Measurements from ENCODE around the gene ACCSL.
A peak's percentile ranks its signal among the peaks of the same experiment; 100 is the strongest.

The ACCSL gene

DNA sequence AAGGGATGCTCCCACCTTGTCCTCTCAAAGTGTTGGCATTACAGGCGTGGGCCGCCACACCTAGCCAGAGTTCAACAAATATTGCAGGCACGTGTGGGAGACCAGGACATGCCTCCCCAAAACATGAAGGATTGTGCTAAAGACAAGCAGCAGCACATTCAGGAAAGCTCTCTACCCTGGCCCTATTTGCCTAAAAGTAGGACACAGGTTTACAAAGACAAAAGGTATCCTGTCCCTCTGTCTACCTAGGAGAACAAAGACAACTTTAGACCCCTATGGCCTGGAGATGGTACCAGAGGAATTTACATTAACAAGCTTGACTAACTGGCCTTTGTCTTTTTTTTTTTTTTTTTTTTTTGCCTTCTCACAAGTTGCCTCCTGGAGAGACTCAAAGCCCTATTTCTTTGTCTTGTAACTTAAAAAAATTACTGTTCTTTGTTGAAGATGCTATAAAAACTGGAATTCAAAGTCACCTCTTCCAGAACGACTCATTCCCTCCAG lies 17.4 kb downstream of the ACCSL start:
- FAIRE-seq, result no peak

DNA sequence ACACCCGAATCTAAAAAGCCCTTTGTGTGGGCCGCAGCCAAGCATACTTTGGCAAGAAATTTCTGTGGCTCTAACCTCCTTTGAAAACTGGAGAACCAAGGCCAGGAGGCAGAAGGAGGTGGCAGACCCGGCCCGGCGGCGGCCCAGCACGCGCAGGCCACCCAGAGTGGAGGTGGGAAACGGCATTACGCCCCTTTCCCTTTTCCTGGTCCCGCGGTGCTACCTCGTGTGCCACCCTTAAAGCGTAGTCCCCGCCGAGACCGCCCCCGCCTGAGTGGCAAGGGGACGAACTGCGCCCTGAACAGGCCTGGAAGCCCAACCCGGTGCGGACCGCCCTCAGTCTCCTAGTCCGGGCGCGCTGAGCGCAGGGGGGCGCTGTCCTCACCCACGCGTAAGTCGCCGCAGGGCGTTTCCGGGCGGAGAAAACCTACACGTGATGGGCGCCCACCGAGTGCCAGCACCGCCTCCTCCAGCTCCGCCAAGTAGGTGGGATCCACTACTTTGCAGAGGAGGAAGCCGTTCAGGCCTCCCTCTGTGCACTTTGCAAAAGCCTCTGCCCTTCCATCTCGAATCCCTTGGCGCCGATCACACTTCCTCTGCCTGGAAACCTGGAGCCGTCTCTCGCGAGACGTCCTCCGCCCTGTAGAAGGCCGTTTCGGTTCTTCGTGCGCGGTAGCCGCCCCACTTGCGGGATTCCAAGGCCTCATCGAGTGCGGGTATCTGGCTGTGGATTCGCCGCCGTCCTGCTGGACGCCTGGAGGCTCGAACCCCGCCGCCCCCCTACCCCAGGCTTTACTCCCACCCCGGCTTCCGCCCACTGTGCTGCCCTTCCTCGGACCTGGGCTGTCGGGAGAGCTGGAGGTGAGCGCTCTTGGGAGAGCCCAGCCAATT lies 18.3 kb downstream of the ACCSL start, which contains the start of gene ACCS:
Gene ACCS, plus strand, starts transcription at position 430 of the 891 bp plus-strand sequence. CDS start 1,358 bp downstream, outside the sequence.
- FAIRE-seq, result no peak

DNA sequence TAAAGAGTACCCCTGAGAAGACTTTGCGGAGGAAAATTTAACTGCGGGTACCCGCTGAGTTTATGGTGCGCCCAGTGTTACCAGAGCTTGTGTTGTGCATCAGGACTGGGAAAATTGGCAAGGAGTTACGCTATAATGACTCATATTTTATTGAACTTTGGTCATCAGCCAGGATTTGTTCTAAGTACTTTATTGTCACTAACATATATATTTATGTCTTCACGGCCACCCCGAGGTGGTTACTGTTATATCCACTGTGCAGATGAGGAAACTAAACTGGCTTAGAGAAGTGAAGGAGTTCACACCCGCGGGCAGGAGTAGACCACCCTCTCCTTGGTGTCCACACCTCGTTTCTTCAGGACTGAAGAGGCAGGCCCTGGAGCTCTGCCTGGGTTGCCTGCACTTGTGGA lies 19.0 kb downstream of the ACCSL start:
- FAIRE-seq, result no peak

DNA sequence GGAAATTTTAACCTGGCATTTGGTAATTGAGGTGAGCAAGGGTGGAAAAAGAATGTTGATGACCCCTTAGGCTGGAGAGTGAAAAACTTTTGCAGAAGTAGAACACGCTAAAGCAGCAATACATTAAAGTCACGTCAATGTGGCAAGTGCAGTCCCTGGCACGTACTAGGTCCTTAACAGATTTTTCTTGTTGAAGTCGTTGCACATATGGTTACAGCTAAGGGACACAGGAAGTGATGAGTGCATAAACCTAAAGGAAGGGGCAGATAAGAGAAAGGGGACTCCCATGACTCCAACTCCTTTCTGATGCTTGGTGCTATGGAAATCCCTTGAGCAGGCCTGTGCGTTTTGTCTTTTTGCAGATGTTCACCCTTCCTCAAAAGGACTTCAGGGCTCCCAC lies 19.5 kb downstream of the ACCSL start:
- no peak for FAIRE-seq

DNA sequence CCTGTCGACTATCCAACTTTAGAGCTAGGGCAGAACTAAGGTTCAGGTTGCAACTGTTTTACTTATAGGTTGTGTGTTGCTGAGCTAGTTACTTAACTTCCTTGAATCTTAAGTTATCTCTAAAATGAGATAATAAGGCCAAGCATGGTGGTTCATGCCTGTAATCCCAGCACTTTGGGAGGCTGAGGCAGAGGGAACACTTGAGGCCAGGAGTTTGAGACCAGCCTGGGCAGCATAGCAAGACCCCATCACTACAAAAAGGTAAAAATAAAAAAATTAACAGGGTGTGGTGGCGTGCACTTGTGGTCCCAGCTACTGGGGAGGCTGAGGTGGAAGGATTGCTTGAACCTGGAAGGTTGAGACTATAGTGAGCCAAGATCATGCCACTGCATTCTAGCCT lies 20.4 kb downstream of the ACCSL start:
- no peak for FAIRE-seq

DNA sequence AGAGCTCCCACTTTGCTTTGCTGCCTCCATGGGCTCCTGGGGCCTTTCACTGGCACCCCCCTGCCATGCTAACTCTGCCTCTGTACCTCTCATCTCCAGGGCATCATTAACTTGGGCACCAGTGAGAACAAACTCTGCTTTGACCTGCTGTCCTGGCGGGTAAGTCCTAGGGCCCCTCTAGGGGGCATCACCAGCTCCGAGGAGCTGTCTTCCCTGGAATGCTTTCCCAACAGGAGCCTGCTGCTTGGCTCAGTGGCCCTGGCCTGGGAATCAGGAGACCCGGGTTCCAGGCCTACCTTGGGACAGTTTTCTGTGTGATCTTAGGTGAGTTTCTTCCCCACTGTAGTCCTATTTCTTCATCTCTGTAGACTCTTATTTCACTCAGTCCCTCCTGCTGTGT lies 23.4 kb downstream of the ACCSL start:
- no peak for FAIRE-seq

DNA sequence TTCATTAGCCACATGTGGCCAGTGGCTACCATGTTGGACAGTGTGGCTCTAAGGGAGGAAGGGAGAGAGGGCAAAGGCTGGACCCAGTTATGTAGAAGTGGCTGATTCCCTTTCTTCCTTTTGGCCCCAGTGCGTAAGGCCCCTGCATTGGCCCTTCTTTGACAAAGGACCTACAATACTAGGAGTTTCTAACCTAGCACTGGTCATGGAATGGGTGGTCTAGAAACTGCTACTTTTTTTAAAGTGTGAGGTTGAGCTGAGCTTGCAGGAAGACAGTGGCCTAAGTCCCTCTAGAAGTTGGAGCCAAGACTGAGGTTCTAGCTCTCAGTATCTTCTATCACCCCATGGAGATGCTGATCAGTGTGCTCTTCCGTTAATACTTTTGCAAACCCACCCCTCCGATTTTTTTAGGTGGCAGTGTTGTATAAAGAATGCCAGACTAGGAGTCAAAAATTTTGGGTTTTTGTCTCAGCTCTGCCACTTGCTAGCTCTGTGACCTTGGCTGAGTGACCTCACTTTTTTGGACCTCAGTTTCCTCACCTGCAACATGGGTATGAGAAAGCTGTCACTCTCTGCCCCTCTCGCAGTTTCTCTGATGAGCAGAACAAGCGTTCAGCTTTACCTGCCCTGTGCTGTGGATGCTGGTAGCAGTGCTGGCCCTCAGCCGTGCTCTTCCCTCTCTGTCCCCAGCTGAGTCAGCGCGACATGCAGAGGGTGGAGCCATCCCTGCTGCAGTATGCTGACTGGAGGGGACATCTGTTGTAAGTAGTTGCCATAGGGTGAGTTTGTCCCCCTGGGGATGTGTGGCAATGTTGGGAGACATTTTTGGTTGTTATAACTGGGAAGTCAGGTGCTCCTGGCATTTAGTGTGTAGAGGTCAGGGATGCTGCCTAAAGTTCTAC lies 25.2 kb downstream of the ACCSL start:
- no peak for FAIRE-seq

DNA sequence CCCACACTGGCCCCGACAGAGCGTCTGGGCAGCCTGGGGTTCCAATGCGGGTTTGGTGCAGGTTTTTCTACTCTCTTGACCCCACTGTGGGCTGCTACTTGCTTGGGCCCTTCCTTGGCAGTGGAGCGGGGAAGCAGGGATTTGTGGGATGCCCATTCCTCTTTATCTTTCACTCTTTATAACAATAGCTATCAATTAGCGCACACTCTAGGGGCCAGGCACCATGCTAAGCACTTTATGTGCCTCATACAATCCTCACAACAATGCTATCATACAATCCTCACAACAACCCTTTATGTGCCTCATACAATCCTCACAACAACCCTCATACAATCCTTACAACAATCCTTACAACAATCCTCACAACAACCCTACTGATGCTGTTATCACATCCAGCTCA lies 31.0 kb downstream of the ACCSL start:
- FAIRE-seq, result no peak

DNA sequence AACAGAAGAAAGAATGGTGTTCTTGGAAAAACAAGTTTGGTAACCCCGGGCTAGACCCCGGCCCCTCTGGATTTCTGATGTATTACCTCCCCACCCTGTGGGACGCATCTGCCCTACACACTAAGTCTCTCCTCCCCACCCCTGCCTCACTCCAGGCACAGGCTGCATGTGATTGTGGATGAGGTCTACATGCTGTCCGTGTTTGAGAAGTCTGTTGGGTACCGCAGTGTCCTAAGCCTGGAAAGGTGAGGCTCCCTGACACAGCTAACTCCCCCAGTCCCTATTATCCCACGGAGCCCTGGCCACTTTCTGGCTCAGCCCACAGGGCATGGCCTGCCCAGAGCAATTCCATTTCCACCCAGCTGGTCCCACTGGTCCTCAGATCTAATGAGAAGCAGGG lies 31.6 kb downstream of the ACCSL start:
- no peak for FAIRE-seq

DNA sequence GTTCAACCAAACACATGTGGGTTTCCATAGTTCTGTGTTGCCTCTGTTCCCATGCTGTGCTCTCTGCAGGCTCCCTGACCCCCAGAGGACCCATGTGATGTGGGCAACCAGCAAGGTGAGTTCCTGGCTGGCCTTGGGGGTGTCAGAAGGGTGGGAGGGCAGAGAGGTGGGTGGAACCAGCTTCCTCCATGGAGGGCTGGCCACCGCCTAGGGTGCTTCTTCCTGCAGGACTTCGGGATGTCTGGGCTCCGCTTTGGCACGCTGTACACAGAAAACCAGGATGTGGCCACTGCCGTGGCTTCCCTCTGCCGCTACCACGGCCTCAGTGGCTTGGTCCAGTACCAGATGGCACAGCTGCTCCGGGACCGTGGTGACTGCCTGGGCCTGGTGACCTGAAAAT lies 33.2 kb downstream of the ACCSL start:
- FAIRE-seq, result no peak

DNA sequence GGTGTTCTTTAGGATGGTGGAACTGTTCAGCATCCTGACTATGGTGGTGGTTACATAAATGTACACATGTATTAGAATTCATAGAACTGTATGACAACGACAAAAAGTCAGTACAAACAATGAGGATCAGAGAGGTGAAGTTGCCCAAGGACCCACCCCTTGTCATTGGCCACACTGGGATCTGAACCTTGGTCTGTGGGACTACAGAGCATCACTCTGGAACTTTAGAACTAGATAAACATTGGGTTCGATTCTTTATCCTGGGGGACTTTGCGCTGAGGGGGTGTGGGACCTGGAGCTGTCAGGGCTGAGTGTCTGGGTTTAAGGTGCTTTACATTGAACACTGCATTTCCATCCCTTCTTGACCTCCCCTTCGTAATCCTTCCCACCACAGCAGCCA lies 34.9 kb downstream of the ACCSL start:
- no peak for FAIRE-seq

DNA sequence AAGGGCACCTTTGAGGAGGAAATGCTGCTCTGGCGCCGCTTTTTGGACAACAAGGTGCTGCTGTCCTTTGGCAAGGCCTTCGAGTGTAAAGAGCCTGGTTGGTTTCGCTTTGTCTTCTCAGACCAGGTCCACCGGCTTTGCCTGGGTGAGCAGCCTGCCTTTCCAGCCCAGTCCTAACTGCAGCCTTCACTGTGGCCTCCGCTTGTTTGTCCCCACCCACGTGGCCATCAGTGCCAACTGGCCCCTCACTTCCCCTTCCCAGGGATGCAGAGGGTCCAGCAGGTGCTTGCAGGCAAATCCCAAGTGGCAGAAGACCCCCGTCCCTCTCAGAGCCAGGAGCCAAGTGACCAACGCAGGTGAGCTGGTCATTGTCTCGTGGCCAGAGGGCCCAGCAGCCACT lies 35.7 kb downstream of the ACCSL start:
- FAIRE-seq, result no peak

DNA sequence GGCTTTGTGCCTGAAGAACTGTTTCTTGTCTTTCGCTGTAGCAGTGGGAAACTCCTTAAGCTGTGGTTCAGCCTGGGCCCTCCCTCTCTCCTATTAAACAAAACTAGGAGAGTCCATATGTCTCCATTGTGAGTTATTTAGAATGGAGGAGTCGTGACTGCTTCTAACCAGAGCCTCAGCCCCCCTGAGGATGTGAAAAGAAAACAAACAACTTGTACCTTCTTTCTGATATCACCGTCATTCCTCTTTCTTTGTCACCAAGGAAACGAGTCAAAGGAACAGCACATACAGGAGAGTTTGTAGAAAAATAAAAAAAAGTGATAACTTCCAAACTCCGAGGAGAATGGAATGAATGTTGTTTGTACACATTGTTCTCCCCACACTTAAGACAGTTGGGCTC lies 36.1 kb downstream of the ACCSL start:
- FAIRE-seq, result no peak

DNA sequence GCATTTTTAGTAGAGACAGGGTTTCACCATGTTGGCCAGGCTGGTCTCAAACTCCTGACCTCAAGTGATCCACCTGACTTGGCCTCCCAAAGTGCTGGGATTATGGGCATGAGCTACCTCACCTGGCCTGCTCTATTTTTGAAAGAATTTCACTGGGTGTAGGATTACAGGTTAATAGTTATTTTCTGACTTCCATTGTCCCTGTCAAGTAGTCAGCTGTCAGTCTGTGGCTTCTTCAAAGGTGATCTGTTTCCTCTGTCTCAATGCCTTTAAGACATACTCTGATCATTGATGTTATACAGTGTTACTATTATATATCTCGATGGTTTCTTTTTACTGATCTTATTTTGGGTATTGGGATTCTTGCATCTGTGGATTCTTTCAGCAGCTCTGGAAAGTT lies 37.5 kb downstream of the ACCSL start:
- FAIRE-seq, result no peak

DNA sequence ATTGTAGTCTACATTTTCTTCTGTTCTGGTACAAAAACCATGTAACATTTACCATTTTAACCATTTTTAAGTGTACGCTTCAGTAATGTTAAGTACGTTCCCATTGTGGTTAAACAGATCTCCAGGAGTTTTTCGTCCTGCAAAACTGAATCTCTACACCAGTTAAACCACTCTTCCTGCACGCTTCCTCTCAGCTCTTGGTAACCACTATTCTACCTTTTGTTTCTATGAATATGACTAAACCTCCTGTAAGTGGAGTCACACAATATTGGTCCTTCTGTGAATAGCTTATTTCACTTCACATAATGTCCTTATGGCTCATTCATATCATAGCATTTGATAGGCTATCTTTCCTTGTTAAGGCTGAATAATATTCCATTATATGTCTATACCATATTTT lies 40.6 kb downstream of the ACCSL start:
- FAIRE-seq, result no peak

DNA sequence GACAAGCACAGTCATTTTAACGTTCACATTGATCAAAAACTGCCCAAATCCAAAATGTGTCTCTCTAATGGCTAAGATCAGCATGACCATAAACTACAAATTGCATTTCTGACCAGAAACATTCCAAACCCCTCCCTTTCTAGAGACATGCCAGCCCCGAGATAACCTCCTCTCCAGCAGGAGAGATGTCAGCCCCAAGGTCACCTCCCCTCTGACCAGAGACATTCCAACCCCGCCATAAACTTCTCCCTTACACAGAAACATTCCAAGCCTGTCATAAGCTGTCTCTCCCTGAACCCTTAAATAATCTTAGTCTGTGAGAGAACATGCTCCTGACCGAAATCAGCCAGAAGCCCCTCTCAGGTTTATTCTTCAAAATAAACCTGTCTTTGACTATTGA lies 41.1 kb downstream of the ACCSL start:
- FAIRE-seq, result no peak

DNA sequence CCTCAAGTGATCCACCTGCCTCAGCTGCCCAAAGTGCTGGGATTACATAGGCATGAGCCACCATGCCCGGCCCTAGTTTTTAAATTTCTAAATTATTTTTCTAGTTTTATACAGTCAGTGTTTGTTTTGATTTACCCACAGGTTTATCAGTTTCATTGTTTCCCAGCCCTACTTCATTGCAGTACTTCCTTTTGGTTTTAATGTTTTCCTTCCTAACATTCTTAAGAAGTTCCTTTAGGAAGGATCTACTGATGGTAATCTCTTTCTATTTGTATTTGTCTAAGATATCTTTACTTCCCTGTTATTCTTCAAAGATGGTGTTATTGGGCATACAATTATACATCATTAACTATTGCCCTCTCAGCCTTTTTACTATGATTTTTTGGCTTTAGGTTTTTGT lies 42.8 kb downstream of the ACCSL start:
- no peak for FAIRE-seq

DNA sequence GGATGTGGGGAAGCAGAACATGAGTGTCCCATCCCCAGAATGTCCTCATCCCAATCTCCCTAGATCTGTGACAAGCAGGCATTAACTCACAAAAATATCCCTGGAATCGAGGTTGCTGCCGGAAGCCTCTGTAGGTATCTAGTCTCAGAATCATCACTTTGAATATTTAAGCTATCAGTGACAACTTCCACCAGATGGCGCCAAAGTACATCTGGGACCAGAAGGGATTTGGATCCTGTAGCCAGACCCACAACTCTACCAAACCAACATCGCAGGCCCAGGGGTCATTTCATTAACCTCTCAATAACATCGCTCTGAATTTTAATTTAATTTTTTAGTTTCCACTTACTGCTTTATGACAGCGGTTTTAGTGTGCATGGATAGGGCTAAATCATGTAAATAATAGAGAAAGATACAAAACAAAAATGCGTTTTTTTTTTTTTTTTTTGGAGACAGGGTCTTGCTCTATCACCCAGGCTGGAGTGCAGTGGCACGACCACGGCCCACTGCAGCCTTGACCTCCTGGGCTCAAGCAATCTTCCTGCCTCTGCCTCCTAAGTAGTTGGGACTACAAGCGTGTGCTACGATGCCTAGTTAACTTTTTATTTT lies 46.6 kb downstream of the ACCSL start:
- peak; percentile 35 for FAIRE-seq

DNA sequence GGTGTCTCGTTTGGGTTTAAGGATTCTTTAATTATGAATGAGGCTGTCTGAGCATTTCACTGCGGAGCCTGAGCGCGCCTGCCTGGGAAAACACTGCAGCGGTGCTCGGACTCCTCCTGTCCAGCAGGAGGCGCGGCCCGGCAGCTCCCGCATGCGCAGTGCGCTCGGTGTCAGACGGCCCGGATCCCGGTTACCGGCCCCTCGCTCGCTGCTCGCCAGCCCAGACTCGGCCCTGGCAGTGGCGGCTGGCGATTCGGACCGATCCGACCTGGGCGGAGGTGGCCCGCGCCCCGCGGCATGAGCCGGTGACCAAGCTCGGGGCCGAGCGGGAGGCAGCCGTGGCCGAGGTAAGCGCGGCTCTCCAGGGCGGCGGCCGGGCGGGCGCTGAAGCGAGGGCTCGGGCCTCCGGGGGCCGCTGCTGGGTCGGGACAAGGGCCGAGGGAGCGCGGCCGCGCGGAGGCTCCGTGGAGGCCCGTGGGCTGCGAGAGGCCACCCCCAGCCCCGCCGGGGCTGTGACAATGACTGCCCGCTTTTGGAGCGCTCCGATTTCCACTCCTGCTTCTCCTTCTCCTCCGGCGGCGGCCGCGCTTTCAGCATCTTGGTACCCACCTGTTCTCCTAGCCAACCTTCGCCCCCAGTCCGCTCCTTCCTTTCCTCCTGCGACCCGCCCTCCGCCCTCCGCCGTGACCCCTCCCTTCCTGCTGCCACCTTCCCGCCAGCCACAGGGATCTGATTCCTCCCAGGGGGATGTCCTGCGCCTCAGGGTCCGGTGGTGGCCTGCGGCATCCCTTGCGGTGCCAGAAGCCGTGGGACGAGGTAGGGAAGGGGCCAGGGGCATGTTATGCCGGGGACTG lies 48.0 kb downstream of the ACCSL start, which contains the start of gene EXT2:
Gene EXT2, plus strand, starts transcription at position 173 of the 854 bp plus-strand sequence. CDS start 12,035 bp downstream, outside the sequence.
- FAIRE-seq, result peak; percentile 61

DNA sequence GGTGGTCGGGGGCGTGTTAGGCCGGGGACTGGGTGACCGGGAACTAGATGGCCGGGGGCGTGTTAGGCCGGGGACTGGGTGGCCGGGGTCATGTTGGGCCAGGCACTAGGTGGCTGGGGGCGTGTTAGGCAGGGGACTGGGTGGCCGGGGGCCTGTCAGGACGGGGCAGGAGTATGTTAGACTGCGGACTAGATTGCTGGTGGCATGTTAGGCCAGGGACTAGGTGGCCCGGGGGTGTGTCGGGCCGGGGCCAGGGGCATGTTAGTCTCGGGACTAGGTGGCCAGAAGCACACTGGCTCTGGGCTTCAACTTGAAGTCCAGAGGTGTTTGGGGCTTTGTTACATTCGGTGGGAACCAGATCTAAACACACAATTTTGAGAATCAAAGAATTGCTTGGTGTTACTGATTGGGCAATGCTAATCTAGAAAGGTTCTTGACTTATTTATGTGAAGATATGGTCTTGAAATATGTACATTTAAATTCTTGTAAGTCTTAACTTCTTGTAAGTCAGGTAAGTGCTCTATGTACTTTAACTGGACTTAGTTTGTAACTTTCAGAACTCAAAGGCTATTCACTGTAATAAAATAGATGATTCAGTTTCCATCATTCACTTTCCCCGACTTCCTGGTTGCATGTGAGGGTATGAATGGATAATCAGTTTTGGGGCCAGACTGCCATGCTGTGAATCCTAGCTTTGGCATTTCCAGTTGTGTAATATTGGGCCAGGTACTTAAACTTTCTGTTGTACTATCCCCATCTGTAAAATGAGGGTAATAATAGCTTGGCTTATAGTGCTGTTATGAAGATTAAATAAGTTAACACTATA lies 48.8 kb downstream of the ACCSL start:
- FAIRE-seq, result no peak

DNA sequence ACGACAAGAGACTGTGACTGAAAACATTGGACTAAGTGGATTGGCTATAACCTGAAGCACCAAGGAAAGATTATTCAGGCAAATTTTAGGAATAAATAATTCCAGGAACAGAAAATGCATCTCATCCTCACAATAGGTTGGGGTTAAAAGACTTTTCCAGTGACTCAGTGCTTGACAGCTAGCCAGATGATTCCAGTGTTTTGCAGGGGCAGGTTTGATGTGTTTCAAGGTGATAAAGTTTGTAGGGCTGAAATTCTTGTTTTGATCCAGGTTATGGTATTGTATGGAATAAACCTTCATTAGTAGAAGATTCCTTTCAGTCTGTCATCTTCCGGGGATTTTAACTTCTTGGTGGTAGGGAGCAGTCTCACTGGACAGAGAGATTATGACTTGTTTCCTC lies 50.0 kb downstream of the ACCSL start:
- no peak for FAIRE-seq

Measured in endometrium (tissue), 2 donors.